SK-N-SH (cell line): ENCODE data around the gene STX2. TPM values are rescaled to one million over a fixed set of nuclear protein-coding genes. Genes with fewer than 3 reads are reported as not detected.

Source experiments
- CTCF ChIA-PET: fragments of 300-600, 350-600 bp; formaldehyde crosslinking; extraction: SDS; loops from one replicate; lab custom pipeline; 2021; lab: Yijun Ruan, JAX
- POLR2A ChIA-PET: fragments of 350-600 bp; sonication (Branson Sonifier 250); formaldehyde crosslinking; extraction: SDS; loops from one replicate; lab custom pipeline; 2020; ENCODE audit warnings: antibody characterized with exemption, inconsistent platforms; lab: Yijun Ruan, JAX
- DNase-seq: peaks from one replicate; pipeline ENCODE4 v3.0.0; 2012
- H2AFZ ChIP-seq: fragments of 200-600 bp; sonication (generic); 2 replicates; pipeline ENCODE4 v1.8.1; 2016; ENCODE audit warnings: antibody characterized with exemption, mild to moderate bottlenecking, low read depth
- H3F3A ChIP-seq: fragments of 200-600 bp; sonication (generic); replicated peaks from 2 replicates; pipeline ENCODE3; 2016; ENCODE audit warnings: antibody characterized with exemption, mild to moderate bottlenecking; ENCODE audit not compliant: insufficient read depth
- H3K27ac ChIP-seq, 2 experiments: fragments of 200-500 bp in 1 of 2; fragments of 200-600 bp in 1 of 2; sonication (Bioruptor generic) in 1 of 2; sonication (generic), shearing (Covaris generic) in 1 of 2; 2 replicates each; pipeline versions ENCODE4 v1.5.1 to v1.6.1; 2014 to 2016; ENCODE audit warnings: low read depth in 2 of 2, inconsistent platforms in 1 of 2, low read length in 1 of 2, mild to moderate bottlenecking in 1 of 2, mixed read lengths in 1 of 2
- H3K27me3 ChIP-seq: fragments of 200-600 bp; sonication (generic), shearing (Covaris generic); 2 replicates; pipeline ENCODE4 v1.6.1; 2016; ENCODE audit warnings: mixed run types; ENCODE audit not compliant: insufficient read depth
- H3K36me3 ChIP-seq, 2 experiments: fragments of 200-500 bp in 1 of 2; fragments of 200-600 bp in 1 of 2; sonication (Bioruptor generic) in 1 of 2; sonication (generic) in 1 of 2; replicated peaks in 1 of 2; 2 replicates each; pipeline versions ENCODE3 to v1.5.1; 2014 to 2016; ENCODE audit warnings: low read length in 1 of 2, mild to moderate bottlenecking in 1 of 2; ENCODE audit not compliant: insufficient read depth in 2 of 2, control insufficient read depth in 1 of 2
- H3K4me1 ChIP-seq, 2 experiments: fragments of 200-500 bp in 1 of 2; fragments of 200-600 bp in 1 of 2; sonication (Bioruptor generic) in 1 of 2; sonication (generic), shearing (Covaris generic) in 1 of 2; 2 replicates each; pipeline versions ENCODE4 v1.5.1 to v1.6.1; 2014 to 2016; ENCODE audit warnings: low read depth in 1 of 2, low read length in 1 of 2, mixed run types in 1 of 2; ENCODE audit not compliant: insufficient read depth in 2 of 2, control insufficient read depth in 1 of 2
- H3K4me2 ChIP-seq: fragments of 200-600 bp; sonication (generic), shearing (Covaris generic); 2 replicates; pipeline ENCODE4 v1.6.1; 2017; ENCODE audit warnings: mixed run types
- H3K4me3 ChIP-seq, 2 experiments: fragments of 200-500 bp in 1 of 2; fragments of 200-600 bp in 1 of 2; sonication (Bioruptor generic) in 1 of 2; sonication (generic), shearing (Covaris generic) in 1 of 2; 2 replicates each; pipeline versions ENCODE4 v1.5.1 to v1.8.1; 2014 to 2016; ENCODE audit warnings: low read depth in 2 of 2, inconsistent platforms in 1 of 2, low read length in 1 of 2, mild to moderate bottlenecking in 1 of 2, mixed read lengths in 1 of 2, moderate library complexity in 1 of 2
- H3K79me2 ChIP-seq: fragments of 200-600 bp; sonication (generic); 2 replicates; pipeline ENCODE4 v1.8.1; 2017; ENCODE audit warnings: mild to moderate bottlenecking; ENCODE audit not compliant: insufficient read depth
- H3K9ac ChIP-seq: fragments of 200-600 bp; sonication (generic); 2 replicates; pipeline ENCODE4 v1.6.1; 2017; ENCODE audit warnings: mixed run types
- H3K9me2 ChIP-seq: fragments of 200-600 bp; sonication (generic); 2 replicates; pipeline ENCODE4 v1.6.1; 2017; ENCODE audit warnings: mixed run types
- H3K9me3 ChIP-seq: fragments of 200-600 bp; sonication (generic); 2 replicates; pipeline ENCODE4 v1.6.1; 2017; ENCODE audit warnings: mixed run types, mild to moderate bottlenecking, moderate library complexity
- H4K20me1 ChIP-seq: fragments of 200-600 bp; sonication (generic); 2 replicates; pipeline ENCODE4 v1.6.1; 2017; ENCODE audit warnings: mild to moderate bottlenecking, mixed run types; ENCODE audit not compliant: insufficient read depth
- CHD2 ChIP-seq: fragments of 150-350 bp; IDR thresholded peaks from 2 replicates; pipeline ENCODE4 v1.6.1; 2018; ENCODE audit warnings: low read length; ENCODE audit not compliant: partially characterized antibody
- CTCF ChIP-seq: fragments of 200-600 bp; sonication (generic); IDR thresholded peaks from 2 replicates; pipeline ENCODE4 v1.6.1; 2017; ENCODE audit warnings: antibody characterized with exemption, mild to moderate bottlenecking, moderate library complexity
- ELF1 ChIP-seq: IDR thresholded peaks from 2 replicates; pipeline ENCODE4 v1.4.0; 2012
- EP300 ChIP-seq, 2 experiments: IDR thresholded peaks; 2 replicates each; pipeline versions ENCODE4 v1.4.0 to v1.6.1; 2012; ENCODE audit warnings: borderline replicate concordance in 1 of 2, low read depth in 1 of 2, low read length in 1 of 2
- FOXJ3 ChIP-seq: sonication (generic); formaldehyde crosslinking; IDR thresholded peaks from 2 replicates; pipeline ENCODE4 v1.5.1; 2020; ENCODE audit warnings: mild to moderate bottlenecking, missing genetic modification reagents
- FOXM1 ChIP-seq: IDR thresholded peaks from 2 replicates; pipeline ENCODE4 v1.4.0; 2012; ENCODE audit warnings: low read depth, mild to moderate bottlenecking
- GABPA ChIP-seq: IDR thresholded peaks from 2 replicates; pipeline ENCODE4 v1.4.0; 2012; ENCODE audit warnings: low read depth, mild to moderate bottlenecking
- GATA2 ChIP-seq: sonication (generic); formaldehyde crosslinking; IDR thresholded peaks from 2 replicates; pipeline ENCODE4 v1.5.0; 2020; ENCODE audit warnings: mild to moderate bottlenecking, missing genetic modification reagents
- NFIC ChIP-seq: IDR thresholded peaks from 2 replicates; pipeline ENCODE4 v1.4.0; 2012; ENCODE audit warnings: borderline replicate concordance
- PBX3 ChIP-seq: IDR thresholded peaks from 2 replicates; pipeline ENCODE4; 2012
- POLR2AphosphoS5 ChIP-seq: IDR thresholded peaks from 2 replicates; pipeline ENCODE4 v1.6.1; 2012; ENCODE audit warnings: low read depth, low read length
- RAD21 ChIP-seq: IDR thresholded peaks from 2 replicates; pipeline ENCODE4 v1.6.1; 2012; ENCODE audit warnings: mild to moderate bottlenecking, low read length
- RFX5 ChIP-seq: IDR thresholded peaks from 2 replicates; pipeline ENCODE4 v1.6.1; 2012; ENCODE audit warnings: mild to moderate bottlenecking, improper control_type of control experiment, low read length
- RXRA ChIP-seq: IDR thresholded peaks from 2 replicates; pipeline ENCODE4 v1.4.0; 2012; ENCODE audit warnings: low read depth, mild to moderate bottlenecking, borderline replicate concordance
- SIN3A ChIP-seq: IDR thresholded peaks from 2 replicates; pipeline ENCODE4 v1.6.1; 2012; ENCODE audit warnings: low read depth, mild to moderate bottlenecking, low read length, moderate library complexity, borderline replicate concordance
- TCF12 ChIP-seq: IDR thresholded peaks from 2 replicates; pipeline ENCODE4 v1.4.0; 2012
- USF1 ChIP-seq: IDR thresholded peaks from 2 replicates; pipeline ENCODE4 v1.4.0; 2012; ENCODE audit warnings: low read depth, borderline replicate concordance
- USF2 ChIP-seq: fragments of 150-350 bp; IDR thresholded peaks from 2 replicates; pipeline ENCODE4 v1.6.1; 2017; ENCODE audit warnings: antibody characterized with exemption, low read length, low read depth, borderline replicate concordance
- YY1 ChIP-seq: IDR thresholded peaks from 2 replicates; pipeline ENCODE4 v1.4.0; 2012; ENCODE audit warnings: low read depth, mild to moderate bottlenecking
- WGBS: methylation state at CpG from one replicate; pipeline ENCODE4 v1.1.6; 2017; ENCODE audit warnings: low lambda C conversion rate; 5-methylcytosine and 5-hydroxymethylcytosine counted together
- polyA plus RNA-seq, 3 experiments: library from polyadenylated mRNA; depleted of rRNA; stranded (reverse); fragments of >200 nt; gene quantifications; 2 replicates each; pipeline ENCODE4 v1.2.3, GENCODE V29; 2012

The STX2 gene
- polyA plus RNA-seq, 1 of the 3 experiments (the other 2 are of a cell fraction) = 25.1 TPM

GRCh38 chr12:130780325-130780724, 58.7 kb downstream of the STX2 start (continued):
- no peak for TF ChIP-seq RFX5
- TF ChIP-seq ELF1 = no peak
- TF ChIP-seq CHD2 = no peak
- TF ChIP-seq FOXJ3 (CRISPR knock-in tag) = no peak
- TF ChIP-seq POLR2AphosphoS5 = no peak
- no peak for TF ChIP-seq CTCF

- 94% methylated on average over 5 of the region's 5 CpGs for WGBS
- no peaks in the 10 kb centered on the region for H4K20me1 ChIP-seq
- POLR2A ChIA-PET = interaction anchor here (0.6 kb wide), 1 partner anchor 31 kb away, joined by 3 read pairs; no protein-coding TSS in a partner anchor
- H3K9me3 ChIP-seq = no peaks in the 10 kb centered on the region
- H3K27ac ChIP-seq = no peak overlapping the region
- no peaks in the 10 kb centered on the region for H3K9me2 ChIP-seq
- TF ChIP-seq YY1 (no peak), EP300 (IDR thresholded peaks at IDR 0.05; ENCODE audit: borderline replicate concordance in 1 of 2, low read depth in 1 of 2, low read length in 1 of 2) (no peak), PBX3 (no peak), USF1 (no peak), USF2 (no peak), SIN3A (no peak), FOXM1 (no peak), POLR2AphosphoS5 (no peak), GATA2 (CRISPR knock-in tag) (no peak), NFIC (no peak), CTCF (no peak), RXRA (no peak), CHD2 (no peak), RAD21 (no peak), GABPA (no peak), TCF12 (no peak), FOXJ3 (CRISPR knock-in tag) (no peak)
- no peak overlapping the region for H3K9ac ChIP-seq
- no peaks in the 10 kb centered on the region for H3F3A ChIP-seq
- CTCF ChIA-PET = interaction anchor here (1.1 kb wide), 1 partner anchor 27 kb away, joined by 3 read pairs; no protein-coding TSS in a partner anchor
- no peak for DNase-seq
- H3K4me1 ChIP-seq = no peaks in the 10 kb centered on the region; a peak in 1 of 4 replicates
- H3K4me2 ChIP-seq = no peak overlapping the region
- H3K36me3 ChIP-seq = no peaks in the 10 kb centered on the region
- H3K4me3 ChIP-seq = no peak overlapping the region
- H3K79me2 ChIP-seq = no peaks in the 10 kb centered on the region
- H2AFZ ChIP-seq = no peak overlapping the region
- H3K27me3 ChIP-seq = no peaks in the 10 kb centered on the region
These were observed 60.3 kb downstream of the STX2 start for GRCh38 chr12:130778776-130779175.
